Measurements from ENCODE around the gene COA5. TPM values are rescaled to one million over a fixed set of nuclear protein-coding genes. Genes with fewer than 3 reads are reported as not detected.

Gene COA5
- total RNA-seq, 1 donor = 17.4 TPM

GRCh38 chr2:98565941-98566340 lies 42.4 kb downstream of the COA5 start:
- H3K36me3 ChIP-seq (ENCODE audit: insufficient read depth, low read length) = no peaks in the 10 kb centered on the region
- no peak for DNase-seq (ENCODE audit: insufficient read length, low spot score, missing footprints)
- no peak overlapping the region for H3K27ac ChIP-seq (ENCODE audit: low read depth, low read length)
- H3K4me1 ChIP-seq (ENCODE audit: insufficient read depth, low read length) = peaks cover 23% of the 10 kb centered on the region
- no peaks in the 10 kb centered on the region for H3K27me3 ChIP-seq (ENCODE audit: insufficient read depth, low read length)
- no peaks in the 10 kb centered on the region for H3K9me3 ChIP-seq (ENCODE audit: low read depth, low read length)
- H3K4me3 ChIP-seq (ENCODE audit: insufficient read depth, low read length) = no peak overlapping the region
- TF ChIP-seq CTCF (IDR thresholded peaks at IDR 0.05; ENCODE audit: extremely low read depth, low read depth, low read length) = no peak
- H2AFZ ChIP-seq (ENCODE audit: low read length) = no peak overlapping the region
- no peaks in the 10 kb centered on the region for H3K79me2 ChIP-seq (ENCODE audit: insufficient read depth, low read length)
- H3K4me2 ChIP-seq (ENCODE audit: insufficient read depth, low read length) = no peak overlapping the region
- no peaks in the 10 kb centered on the region for H4K20me1 ChIP-seq (ENCODE audit: insufficient read depth, low read length)

GRCh38 chr2:98565286-98565860 lies 42.9 kb downstream of the COA5 start:
- no peak overlapping the region for H3K4me3 ChIP-seq (ENCODE audit: insufficient read depth, low read length)
- no peaks in the 10 kb centered on the region for H3K27me3 ChIP-seq (ENCODE audit: insufficient read depth, low read length)
- H3K4me2 ChIP-seq (ENCODE audit: insufficient read depth, low read length) = no peak overlapping the region
- TF ChIP-seq CTCF (IDR thresholded peaks at IDR 0.05; ENCODE audit: extremely low read depth, low read depth, low read length) = no peak
- H3K36me3 ChIP-seq (ENCODE audit: insufficient read depth, low read length) = no peaks in the 10 kb centered on the region
- peaks cover 28% of the 10 kb centered on the region for H3K4me1 ChIP-seq (ENCODE audit: insufficient read depth, low read length)
- H3K27ac ChIP-seq (ENCODE audit: low read depth, low read length) = no peak overlapping the region
- H2AFZ ChIP-seq (ENCODE audit: low read length) = no peak overlapping the region
- DNase-seq (ENCODE audit: insufficient read length, low spot score, missing footprints) = no peak
- no peaks in the 10 kb centered on the region for H4K20me1 ChIP-seq (ENCODE audit: insufficient read depth, low read length)
- no peaks in the 10 kb centered on the region for H3K79me2 ChIP-seq (ENCODE audit: insufficient read depth, low read length)
- no peaks in the 10 kb centered on the region for H3K9me3 ChIP-seq (ENCODE audit: low read depth, low read length)

- no peak overlapping the region for H3K27ac ChIP-seq (ENCODE audit: low read depth, low read length)
- no peak overlapping the region for H3K4me2 ChIP-seq (ENCODE audit: insufficient read depth, low read length)
- H4K20me1 ChIP-seq (ENCODE audit: insufficient read depth, low read length) = no peaks in the 10 kb centered on the region
- H3K9me3 ChIP-seq (ENCODE audit: low read depth, low read length) = no peaks in the 10 kb centered on the region
- no peaks in the 10 kb centered on the region for H3K79me2 ChIP-seq (ENCODE audit: insufficient read depth, low read length)
- DNase-seq (ENCODE audit: insufficient read length, low spot score, missing footprints) = no peak
- H2AFZ ChIP-seq (ENCODE audit: low read length) = no peak overlapping the region
- H3K36me3 ChIP-seq (ENCODE audit: insufficient read depth, low read length) = no peaks in the 10 kb centered on the region
- TF ChIP-seq CTCF (IDR thresholded peaks at IDR 0.05; ENCODE audit: extremely low read depth, low read depth, low read length) = no peak
- peaks cover 35% of the 10 kb centered on the region for H3K4me1 ChIP-seq (ENCODE audit: insufficient read depth, low read length)
- H3K4me3 ChIP-seq (ENCODE audit: insufficient read depth, low read length) = no peak overlapping the region
- no peaks in the 10 kb centered on the region for H3K27me3 ChIP-seq (ENCODE audit: insufficient read depth, low read length)
Observed at GRCh38 chr2:98564541-98565132, 43.7 kb downstream of the COA5 start.

GRCh38 chr2:98563394-98563793 lies 44.9 kb downstream of the COA5 start:
- Histone ChIP-seq H2AFZ (ENCODE audit: low read length) (no peak overlapping the region), H3K36me3 (ENCODE audit: insufficient read depth, low read length) (no peaks in the 10 kb centered on the region), H4K20me1 (ENCODE audit: insufficient read depth, low read length) (no peaks in the 10 kb centered on the region), H3K79me2 (ENCODE audit: insufficient read depth, low read length) (no peaks in the 10 kb centered on the region), H3K4me1 (ENCODE audit: insufficient read depth, low read length) (peaks cover 36% of the 10 kb centered on the region), H3K27me3 (ENCODE audit: insufficient read depth, low read length) (no peaks in the 10 kb centered on the region), H3K9me3 (ENCODE audit: low read depth, low read length) (no peaks in the 10 kb centered on the region), H3K4me3 (ENCODE audit: insufficient read depth, low read length) (no peak overlapping the region), H3K27ac (ENCODE audit: low read depth, low read length) (no peak overlapping the region), H3K4me2 (ENCODE audit: insufficient read depth, low read length) (no peak overlapping the region)
- DNase-seq (ENCODE audit: insufficient read length, low spot score, missing footprints) = no peak
- TF ChIP-seq CTCF (IDR thresholded peaks at IDR 0.05; ENCODE audit: extremely low read depth, low read depth, low read length) = no peak

All from osteoblast (primary cell).